Fibroblast of skin of back (primary cell): Measurements from ENCODE around the gene RFX8.

Source experiments
- DNase-seq: peaks from one replicate; pipeline ENCODE4 v3.0.0-alpha.2; 2013

RFX8 gene

DNA sequence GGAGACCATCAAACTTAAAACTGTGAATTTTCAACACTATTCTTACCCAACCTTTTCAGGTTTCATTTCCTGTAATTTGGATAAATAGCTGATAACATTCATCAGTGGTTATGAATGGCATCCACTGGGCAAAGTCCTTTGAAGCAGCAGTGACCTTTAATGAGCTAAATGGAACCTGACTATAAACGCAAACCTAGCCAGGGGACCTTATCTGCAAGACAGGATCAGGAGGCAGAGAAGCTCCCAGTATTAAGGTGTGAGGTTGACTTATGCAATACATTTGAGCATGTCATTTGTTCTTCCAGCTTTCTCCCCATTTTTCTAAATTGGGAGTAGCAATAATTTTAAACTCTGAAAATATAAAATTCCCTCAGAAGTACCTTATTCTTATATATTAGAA lies 126.0 kb downstream of the RFX8 start:
- no peak for DNase-seq
